GM18907 (cell line): ENCODE data around the gene LHFPL3.
"Not testable (repeated sequence)": the region's sequence is repeated elsewhere in the genome, so short reads cannot be mapped to it uniquely, and the experiment has no call there.

Source experiments
- ATAC-seq: cut with Tn5 transposase; IDR thresholded peaks from one replicate; pipeline ENCODE4 v1.9.1; 2021; ENCODE audit warnings: mild to moderate bottlenecking, moderate library complexity; ENCODE audit not compliant: unreplicated experiment

The LHFPL3 gene

DNA sequence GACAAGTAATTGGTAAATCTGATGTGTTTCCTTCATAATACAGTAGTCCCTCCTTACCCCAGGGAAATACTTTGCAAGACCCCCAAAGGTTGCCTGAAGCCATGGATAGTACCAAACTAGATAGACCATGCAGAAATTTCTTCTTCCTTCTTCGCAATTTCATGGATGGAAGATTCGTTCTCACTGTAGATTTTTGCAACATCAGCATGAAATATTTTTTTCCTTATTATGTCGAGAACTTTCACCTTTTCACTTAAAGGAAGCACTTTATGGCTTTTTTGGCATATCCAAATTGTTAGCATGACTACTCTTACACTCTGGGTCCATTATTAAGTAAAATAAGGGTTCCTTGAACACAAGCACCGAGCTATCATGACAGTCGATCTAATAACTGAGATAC, 333.2 kb downstream of the LHFPL3 start:
- ATAC-seq, result no peak

DNA sequence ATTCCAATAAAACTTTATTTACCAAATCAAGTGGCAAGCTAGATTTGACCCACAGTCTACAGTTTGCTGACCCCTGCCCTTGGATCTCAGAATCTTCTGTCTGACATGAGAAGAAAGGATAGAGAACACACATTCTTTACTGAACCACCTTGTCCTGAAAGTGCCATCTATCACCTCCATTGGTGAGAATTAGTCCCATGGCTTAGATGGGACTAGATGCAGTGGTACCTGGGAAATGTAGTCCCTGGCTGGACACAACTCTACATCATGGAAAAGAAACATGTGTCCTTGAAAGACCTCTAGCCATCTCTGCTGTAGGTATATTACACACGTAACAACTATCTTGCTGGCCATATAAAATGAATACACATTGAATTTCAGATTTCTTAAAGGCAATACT, 336.2 kb downstream of the LHFPL3 start:
- ATAC-seq, result no peak

DNA sequence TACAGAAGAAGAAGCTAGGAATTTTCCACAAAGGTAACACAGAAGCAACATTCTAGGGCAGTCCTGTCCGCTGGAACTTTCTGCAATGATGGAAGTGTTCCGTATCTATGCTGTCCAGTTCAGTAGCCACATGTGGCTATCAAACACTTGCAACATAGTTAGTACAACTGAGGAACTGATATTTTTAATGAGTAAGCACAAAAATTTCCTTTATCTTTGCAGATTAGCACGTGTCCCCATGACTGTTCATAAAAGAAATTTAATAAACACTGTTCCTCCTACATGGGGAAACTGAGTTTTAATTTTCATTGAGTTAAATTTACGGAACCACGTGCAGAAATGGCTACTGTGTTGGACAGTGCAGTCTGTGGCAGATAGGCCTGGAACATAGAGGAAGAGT, 349.2 kb downstream of the LHFPL3 start:
- ATAC-seq, result no peak

DNA sequence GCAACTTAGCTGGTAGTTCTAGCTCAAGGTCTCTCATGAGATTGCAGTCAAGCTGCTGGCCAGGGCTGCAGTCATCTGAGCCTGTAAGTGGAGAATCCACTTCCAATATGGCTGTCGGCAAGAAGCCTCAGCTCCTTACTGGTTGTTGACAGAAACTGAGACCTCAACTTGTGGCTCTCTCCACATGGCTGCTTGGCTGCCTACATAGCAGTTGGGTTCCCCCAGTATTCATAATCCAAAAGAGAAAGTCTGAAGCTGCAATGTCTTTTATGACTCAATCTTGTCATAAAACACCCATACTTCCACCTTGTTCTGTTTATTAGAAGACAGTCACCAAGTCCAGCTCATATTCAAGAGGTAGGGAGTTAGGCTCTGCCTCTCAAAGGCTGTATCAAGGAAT, 350.7 kb downstream of the LHFPL3 start:
- no peak for ATAC-seq

DNA sequence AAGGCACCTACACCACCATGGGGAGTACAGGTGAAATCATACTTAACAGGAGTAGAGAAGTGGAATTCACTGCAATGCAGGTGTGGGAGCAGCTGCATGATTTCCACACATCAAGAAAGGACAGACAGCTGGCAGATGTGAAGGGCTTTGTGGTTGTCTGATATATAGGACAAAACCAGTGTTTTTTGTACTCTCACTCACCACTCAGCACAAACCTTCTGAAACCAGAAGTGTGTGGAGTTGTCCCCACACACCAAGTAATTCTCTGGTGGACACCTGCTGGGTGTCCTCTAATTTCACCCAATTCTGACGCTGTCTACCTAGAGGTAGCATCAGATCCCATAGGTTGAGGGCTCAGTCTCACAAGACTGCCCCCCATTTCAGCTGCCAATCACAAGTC, 357.9 kb downstream of the LHFPL3 start:
- no peak for ATAC-seq

DNA sequence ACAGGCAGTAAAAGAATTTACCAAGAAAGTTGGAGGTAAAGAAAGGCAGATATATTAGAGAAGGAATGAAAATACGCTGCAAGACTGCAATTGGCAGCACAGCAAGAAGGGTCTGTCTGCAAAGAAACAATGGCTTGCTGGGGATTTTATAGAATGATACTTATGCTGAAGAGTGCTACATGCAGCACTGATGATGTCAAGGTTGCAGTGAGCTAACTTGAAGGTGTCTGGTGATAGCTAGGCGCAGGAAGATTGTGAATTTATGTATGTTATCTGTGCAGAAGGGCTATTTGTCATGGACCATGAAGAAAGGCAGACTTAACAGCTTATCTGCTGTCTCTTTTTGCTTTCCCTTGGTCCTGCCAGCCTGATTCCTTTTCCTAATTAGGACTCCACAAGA, 366.3 kb downstream of the LHFPL3 start:
- no peak for ATAC-seq

DNA sequence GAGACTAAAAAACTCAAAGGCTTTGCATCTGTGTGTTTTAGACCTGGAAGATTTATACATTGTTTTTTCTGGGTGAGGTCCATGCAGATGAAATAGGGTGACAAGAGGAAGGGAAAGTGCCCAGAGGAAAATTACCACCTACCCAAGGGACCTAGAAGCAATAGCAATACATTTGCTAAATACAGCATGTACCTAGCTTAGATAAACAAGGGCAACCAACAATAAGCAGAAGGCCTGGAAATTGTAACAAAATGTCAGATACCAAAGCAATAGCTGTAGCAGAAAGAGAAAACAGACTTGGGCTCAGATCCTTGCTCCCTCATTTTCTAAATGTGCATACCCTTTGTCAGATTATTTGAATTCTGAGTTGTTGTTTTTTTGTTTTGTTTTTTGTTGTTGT, 367.2 kb downstream of the LHFPL3 start:
- ATAC-seq, result no peak

DNA sequence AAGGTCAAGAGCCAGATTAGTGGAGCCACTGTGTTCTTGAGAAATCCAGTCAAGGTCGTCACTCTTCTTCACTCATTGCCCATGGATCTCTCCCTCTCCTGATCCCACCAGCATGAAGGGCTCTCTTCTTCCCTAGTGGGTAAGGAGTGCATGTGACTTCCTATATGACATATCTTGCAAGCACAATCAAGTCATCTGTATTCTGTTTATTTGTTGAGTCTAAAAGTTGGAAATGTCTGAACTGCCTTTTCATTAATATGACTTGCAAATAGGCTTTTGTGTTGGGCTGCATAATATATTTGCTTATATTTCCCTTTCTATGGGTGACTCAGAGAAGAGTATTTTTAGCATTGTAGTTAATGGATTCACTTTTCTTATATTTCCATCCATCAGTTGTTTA, 371.9 kb downstream of the LHFPL3 start:
- ATAC-seq, result no peak

DNA sequence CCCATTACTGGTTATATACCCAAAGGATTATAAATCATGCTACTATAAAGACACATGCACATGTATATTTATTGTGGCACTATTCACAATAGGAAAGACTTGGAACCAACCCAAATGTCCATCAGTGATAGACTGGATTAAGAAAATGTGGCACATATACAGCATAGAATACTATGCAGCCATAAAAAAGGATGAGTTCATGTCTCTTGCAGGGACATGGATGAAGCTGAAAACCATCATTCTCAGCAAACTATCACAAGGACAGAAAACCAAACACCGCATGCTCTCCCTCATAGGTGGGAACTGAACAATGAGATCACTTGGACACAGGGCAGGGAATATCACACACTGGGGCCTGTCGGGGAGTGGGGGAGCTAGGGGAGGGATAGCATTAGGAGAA, 392.6 kb downstream of the LHFPL3 start:
- ATAC-seq, result not testable (repeated sequence)

DNA sequence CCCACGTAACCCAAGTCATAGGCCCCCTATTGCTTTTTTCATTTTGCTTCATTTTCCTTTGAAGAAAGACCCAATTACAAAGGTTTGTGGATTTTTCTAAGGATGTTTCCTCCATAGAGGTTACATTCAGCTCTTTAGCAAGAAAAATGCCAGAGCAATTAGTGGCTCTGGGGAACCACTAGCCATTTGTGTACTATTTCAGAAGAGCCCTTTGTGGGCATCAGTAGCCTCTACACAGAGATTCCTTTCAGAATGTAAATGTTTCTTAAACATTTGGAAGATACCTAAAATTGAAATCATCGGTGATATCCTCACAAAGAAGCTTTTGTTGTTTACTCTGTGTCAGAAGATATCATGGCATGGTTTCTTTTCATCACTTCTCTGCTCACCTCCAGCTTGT, 394.6 kb downstream of the LHFPL3 start:
- ATAC-seq, result no peak

DNA sequence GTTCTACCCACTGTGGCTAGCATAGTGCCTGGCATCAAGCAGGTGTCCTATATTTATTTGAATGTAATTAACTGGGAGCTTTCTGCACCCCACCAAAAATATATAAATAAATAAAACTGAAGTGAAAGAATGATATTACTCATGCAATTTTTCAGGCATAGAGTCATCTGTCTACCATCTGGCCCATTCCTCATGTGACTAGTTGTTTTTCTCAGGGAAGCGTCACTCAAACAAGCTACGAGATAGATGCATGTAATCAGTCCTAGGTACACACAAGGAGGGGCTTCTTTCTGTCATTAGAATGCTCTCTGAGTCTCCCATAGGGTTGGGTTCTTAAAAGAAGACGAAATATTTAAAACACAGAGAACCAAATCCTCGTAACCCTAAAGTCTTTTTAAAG, 430.1 kb downstream of the LHFPL3 start:
- no peak for ATAC-seq

DNA sequence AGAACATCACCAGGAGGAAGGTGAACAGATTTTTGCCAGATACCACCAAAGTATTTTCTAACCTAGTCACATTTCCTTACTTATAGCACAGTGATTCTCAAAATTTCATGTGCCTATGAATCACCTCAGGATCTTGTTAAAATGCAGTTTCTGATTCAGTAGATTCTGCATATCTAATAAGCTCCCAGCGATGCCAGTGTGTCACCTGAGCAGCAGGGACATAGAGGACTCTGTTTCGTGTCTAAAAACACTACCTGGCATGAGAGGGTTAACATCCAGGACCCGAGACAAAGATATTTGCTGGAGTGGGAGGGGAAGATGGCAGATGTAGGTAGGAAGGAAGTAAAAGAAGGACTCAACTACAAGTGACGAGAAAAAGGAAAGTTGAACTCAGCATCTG, 433.5 kb downstream of the LHFPL3 start:
- no peak for ATAC-seq

DNA sequence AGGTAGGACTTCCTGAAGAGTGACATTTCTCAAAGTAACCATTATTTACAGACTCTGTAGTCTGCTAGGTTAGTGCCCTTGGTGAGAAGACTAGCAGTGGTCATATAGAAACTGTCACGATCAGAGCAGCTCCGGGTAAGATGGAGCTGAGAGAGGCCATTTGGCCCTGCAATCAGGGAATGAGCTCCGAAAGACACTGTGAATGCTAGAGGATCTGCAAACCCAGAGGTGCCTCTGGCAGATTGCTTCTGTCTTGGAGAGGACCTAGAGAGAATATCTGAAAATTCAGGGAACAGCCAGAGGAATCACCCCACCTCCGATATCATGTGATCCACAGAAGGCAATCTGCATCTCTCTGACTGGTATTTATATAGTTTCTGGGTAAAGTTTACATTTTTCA, 438.7 kb downstream of the LHFPL3 start:
- no peak for ATAC-seq

DNA sequence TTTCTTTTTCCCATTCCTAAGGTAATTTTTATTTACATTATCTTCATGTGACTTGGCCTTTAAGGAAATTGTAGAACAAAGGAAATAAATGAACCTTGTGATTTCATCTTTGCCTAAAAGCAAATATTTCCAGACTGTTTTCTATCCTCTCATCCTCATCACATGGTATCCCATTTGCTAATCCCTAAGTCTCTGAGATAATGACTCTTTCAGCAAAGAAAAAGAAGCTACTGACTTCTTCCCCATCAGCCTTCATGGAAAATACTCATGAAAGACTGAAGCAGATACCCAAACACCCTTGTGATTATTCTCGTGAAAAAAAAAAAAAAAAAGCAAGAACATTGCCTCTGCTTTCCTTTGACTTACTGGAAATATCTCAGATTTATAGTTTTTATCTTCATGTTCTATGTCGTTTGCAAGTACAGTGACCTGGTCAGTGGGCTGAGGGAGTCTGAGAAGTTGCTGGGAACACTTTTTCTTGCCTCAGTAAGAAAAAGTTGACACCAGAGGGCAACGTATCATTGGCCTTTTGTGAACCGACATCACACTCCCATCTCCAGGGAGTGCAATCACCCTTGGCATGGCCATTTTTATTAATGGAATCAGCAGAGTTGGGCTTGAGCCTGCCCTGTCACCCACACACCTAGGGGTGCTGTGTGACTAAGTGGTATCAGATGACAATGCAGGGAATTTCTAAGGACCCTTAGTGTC, 439.6 kb downstream of the LHFPL3 start:
- no peak for ATAC-seq

DNA sequence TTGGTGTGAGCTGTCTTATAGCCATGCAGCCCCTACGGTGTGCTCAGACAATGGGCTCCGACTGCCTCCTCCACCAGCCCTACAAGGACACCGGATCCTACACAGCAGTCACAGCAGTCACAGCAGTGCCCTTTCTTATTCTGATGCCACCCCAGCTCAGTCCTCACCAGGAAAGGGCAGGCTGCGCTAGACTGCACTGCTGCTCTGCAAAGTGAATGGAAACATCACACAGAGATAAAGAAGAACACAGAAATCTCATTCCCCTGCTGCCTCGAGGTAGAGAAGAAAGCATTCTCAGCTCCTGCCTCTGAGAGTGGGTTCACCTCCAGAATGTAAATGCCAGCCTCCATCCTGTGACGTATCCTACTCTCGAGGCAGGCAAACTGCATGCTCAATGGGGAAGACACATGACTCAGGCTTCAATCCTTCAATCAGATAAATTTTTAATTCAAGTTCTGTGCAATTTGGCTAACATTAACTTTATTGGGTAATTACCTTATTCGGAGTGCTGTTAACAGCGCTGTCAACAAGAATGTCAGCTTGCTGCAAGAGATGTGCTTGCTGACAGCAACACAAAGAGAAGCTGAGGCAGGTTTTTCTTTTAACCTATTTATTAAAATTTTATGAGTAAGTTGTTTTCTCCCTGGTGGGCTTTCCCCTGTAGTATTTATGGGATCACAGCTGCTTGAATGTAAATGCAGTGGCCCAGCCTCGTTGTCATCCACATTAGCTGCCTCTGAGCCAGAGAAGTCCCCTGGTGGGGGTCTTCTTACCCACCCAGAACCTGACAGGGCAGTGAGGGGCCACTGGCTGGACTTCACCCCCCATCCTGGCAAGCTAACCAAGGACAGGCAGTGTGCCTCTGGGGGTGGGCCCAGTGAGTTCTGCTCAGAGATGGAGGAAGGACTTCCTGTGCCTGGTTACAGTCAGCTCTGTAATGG, 444.3 kb downstream of the LHFPL3 start:
- ATAC-seq, result no peak

DNA sequence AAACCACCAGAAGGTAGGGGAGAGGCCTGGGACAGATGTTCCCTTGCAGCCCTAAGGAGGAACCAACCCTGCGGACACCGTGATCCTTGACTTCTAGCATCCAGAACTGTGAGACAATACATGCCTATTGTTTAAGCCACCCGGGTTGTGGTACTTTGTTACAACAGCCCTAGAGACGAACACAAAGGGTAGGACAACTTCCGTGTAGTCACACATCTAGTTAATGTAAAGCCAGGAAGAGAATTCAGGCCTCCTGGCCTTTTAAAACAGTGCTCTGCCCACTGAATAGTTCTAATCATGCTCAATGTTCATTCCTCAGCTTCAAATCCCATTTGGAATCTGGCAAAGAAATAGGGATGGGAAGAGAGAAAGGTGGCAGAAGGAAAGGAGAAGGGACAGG, 445.4 kb downstream of the LHFPL3 start:
- no peak for ATAC-seq

DNA sequence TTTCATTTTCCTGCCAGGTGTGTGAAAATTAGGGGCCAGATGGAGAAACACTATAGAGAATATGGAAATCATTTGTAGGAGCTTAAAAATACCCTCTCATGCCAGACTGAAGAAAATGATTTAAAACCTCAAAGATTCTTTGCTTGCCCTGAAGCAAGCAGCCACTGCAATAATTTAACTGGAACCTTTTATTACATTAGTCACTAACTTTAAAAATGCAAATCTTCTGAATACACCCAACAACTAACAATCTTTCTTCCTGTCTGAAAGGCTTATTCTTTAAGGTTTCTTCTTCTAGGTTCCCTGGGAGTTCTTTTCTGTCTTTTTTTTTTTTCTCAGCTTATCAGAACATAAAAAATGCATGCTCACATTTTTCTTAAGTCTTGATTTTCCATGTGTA, 447.1 kb downstream of the LHFPL3 start:
- ATAC-seq, result no peak

DNA sequence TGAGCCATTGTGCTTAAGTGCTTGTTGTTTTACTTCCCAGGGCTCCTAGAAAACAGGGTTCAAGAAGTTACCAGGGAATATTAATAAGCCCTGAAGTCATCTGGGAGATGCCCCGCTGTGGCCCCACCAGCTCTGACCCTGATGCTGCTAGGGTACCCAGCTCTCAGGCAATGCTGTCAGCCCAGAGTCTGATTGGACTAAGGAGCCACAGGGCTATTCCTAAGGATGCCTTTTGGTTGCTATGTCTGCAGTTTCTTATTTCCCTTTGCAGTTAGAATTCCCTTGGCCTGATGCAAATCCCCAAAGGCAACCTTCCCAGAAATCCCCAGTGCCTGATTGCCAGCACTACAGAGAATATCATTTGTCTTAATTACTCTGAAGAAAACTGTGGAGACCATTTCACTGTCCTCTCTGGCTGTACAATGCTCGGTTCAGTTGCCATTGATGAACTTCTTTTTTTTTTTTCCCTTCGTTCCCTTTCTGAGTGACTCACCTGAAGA, 448.9 kb downstream of the LHFPL3 start:
- ATAC-seq, result no peak

DNA sequence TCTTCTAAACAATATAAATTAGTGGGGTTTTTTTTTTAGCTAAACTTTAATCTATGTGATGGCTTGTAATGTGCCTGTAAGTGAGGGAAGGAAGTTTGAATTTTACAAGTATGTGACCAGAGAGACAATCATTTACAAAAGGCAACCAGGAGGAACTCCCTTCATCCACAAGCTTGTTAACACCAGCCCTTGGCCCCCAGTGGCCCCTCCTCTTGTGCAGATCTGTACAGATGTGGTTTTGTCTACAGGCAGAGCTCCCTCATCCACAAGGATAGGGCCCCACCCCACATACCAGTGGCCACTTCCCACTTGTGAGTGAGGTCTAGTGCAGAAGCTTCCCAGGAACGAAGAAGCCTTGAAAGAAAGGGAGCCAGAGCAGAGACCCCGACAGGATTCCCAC, 451.5 kb downstream of the LHFPL3 start:
- ATAC-seq, result peak; percentile 65

DNA sequence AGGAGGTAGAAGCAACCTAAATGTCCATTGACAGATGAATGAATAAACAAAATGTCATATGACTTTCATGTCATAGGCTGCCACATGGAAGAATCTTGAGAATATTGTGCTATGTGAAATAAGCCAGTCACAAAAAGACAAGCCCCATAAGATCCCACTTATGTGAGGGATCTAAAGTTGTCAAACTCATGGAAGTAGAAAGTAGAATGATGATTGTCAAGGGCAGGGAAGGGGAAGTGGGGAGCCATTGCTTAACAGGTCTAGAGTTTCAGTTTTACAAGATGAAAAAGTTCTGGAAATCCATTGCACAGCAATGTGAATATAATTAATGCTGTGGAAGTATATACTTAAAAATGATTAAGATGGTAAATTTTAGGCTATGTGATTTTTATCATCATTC, 456.3 kb downstream of the LHFPL3 start:
- ATAC-seq, result no peak

DNA sequence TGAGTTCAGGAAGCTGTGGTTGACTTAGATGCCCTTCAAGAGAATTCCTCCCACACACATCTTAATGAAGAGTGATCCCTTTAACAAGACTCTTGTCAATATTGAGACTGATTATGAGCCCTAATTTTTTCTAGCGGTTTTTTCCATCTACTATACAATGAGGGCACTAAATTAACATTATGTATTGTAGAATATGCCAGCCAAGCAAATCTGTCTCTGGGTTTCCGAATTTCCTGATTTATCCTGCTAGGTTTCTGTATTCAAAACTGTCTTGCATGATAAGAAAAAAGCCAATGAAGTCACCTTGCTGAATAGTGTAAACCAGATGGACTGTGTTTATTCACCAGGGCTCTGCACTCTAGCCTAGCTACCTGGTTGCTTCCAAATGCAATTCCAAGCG, 461.4 kb downstream of the LHFPL3 start:
- no peak for ATAC-seq

DNA sequence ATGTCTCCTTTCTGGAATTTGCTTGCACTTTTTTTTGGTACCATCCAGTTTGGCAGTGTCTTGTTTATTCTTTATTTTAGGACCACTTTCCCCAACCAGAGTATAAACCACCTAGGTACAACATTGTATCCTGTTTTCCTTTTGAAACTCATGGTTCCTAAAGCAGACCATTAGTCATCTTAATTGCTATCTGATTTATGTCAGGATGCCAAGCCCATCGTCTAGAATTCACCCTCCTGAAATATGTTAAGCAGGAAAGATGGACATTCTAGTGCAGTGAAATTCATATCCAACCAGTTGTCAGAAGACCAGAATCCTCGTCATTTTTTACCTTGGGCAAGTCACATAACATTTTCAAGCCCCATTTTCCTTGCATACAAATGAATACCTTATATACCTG, 462.0 kb downstream of the LHFPL3 start:
- ATAC-seq, result no peak
